OCI-LY1 (cell line): ENCODE data around the gene PDE4D.

ENCODE experiments used
- EZH2 ChIP-seq: fragments of 200-600 bp; sonication (generic), shearing (Covaris generic); IDR thresholded peaks from 2 replicates; pipeline ENCODE4 v1.8.0; 2017; ENCODE audit warnings: borderline replicate concordance, mixed run types, mild to moderate bottlenecking, antibody characterized with exemption, low read length, moderate library complexity, mixed read lengths
- TF ChIP-seq, protein P1 (sequence below): fragments of 200-600 bp; sonication (generic), shearing (Covaris generic); IDR thresholded peaks from 2 replicates; pipeline ENCODE4 v1.5.1; 2017; ENCODE audit warnings: mild to moderate bottlenecking, antibody characterized with exemption, low read length, moderate library complexity, mixed read lengths

DNA sequence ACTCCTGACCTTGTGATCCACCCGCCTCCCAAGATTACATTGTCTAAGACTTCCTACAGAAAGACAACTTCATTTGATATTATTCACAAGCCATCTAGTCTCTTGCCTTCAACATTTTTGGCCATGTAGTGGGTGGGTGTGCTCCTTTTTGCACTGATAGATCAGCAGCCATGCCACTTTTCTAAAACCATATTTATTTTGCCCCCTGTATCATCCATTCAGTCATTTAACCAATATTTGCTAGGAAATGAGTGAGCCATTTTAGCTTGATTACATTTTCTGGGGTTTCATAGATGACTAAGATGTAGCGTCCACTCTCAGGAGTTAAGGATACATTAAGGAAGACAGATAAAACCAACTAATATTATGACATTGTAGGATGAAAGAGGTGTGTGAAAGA lies 755.0 kb downstream of the PDE4D start:
- TF ChIP-seq, protein P1, sequence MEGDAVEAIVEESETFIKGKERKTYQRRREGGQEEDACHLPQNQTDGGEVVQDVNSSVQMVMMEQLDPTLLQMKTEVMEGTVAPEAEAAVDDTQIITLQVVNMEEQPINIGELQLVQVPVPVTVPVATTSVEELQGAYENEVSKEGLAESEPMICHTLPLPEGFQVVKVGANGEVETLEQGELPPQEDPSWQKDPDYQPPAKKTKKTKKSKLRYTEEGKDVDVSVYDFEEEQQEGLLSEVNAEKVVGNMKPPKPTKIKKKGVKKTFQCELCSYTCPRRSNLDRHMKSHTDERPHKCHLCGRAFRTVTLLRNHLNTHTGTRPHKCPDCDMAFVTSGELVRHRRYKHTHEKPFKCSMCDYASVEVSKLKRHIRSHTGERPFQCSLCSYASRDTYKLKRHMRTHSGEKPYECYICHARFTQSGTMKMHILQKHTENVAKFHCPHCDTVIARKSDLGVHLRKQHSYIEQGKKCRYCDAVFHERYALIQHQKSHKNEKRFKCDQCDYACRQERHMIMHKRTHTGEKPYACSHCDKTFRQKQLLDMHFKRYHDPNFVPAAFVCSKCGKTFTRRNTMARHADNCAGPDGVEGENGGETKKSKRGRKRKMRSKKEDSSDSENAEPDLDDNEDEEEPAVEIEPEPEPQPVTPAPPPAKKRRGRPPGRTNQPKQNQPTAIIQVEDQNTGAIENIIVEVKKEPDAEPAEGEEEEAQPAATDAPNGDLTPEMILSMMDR: no peak
- TF ChIP-seq EZH2: no peak
